GM18505 (cell line): Measurements from ENCODE around the gene TTLL7.
"Not testable (repeated sequence)": the region's sequence is repeated elsewhere in the genome, so short reads cannot be mapped to it uniquely, and the experiment has no call there.

Source experiments
- ATAC-seq: cut with Tn5 transposase; IDR thresholded peaks from one replicate; pipeline ENCODE4 v1.9.1; 2021; ENCODE audit not compliant: unreplicated experiment
- POLR2A ChIP-seq: IDR thresholded peaks from 4 replicates; pipeline ENCODE4 v1.6.1; 2011; ENCODE audit warnings: borderline replicate concordance; ENCODE audit not compliant: insufficient read depth, insufficient read length; ENCODE audit errors: extremely low read depth

TTLL7 gene

DNA sequence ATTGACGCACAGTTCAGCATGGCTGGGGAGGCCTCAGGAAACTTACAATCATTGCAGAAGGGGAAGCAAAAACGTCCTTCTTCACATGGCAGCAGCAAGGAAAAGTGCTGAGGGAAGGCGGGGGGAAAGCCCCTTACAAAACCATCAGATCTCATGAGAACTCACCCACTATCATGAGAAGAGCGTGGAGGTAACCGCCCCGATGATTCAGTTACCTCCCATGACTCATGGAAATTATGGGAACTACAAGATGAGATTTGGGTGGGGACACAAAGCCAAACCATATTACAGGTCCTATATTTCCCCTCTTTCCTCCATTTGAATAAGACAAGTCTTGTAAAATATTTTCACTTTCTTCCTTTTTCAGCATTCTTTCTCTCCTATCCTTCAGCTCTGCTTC lies 7.7 kb upstream of the TTLL7 start:
- no peak for ATAC-seq
- TF ChIP-seq POLR2A = no peak

DNA sequence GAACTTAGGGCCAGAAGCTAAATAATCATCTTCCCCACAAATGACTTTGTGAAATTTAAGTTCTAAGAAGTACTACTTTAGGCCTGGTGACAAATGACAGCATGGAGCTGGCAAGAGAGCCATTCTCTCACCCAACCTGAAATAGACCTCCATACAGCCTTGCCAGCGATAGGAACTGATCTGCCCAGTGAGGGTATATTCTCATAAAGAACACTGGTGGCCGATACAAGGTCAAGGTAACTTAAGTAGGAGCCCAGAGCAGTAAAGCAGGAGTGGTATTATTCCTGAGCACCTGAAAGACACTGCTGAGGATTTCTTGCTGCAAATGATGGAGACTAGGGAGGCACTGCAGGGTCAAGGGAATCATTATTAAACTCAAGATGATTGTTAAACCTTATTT lies 2.6 kb upstream of the TTLL7 start:
- no peak for ATAC-seq
- no peak for TF ChIP-seq POLR2A

DNA sequence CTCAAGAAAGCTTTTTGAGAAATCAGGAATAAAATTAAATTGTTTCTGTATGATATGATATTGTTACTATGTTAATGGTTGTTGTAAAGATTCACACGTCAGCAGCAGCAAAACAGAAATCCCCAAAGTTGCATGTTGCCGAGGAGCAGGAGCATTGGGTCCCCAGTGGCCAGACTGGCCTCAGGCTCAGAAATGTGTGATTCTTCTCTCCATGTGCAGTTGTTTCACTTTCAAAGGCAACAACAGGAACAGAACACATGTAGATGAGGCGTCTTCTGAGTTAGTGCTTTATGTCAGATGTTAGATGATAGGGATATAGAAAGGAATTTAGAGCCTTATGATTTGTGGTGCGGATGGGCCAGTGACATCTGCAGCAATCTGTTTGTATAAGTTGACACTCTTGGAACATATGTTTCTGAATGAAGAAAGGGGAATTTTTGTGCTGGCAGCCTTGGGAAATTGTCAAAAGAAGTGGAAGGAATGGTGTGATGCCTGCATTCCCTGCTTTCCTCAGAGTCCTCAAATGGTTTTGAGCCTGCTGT lies 2.1 kb upstream of the TTLL7 start:
- TF ChIP-seq POLR2A = no peak
- no peak for ATAC-seq

DNA sequence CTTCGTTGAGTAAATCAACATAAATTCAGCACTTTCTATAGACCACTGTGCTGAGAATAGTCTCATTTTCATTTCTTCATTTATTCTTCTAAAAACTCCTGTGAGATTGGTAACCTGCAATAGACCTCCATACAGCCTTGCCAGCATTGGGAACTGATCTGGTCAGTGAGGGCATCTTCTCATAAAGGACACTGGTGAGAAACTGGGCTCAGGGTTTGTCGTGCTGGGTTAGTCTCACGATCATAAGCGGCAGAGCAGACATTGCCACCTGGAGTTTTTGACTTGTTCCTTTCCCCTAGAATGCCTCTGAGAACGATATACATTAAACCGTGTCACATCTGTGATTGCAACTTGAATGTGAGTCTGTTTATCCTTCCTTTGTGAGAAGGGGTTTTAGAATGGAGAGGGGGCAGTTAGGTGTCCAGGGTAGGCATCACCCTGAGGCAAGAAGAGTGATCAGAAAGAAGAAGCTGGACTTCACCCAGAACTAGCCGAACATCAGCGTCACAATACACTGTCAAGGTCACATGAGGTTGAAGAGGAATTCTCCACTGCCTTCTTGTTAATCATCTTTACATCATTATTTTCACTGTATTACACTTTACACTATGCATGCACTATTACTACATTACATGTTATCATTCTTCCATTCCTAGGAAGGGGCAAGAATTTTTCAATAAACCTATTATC lies 1.4 kb upstream of the TTLL7 start:
- ATAC-seq = no peak
- TF ChIP-seq POLR2A = no peak

DNA sequence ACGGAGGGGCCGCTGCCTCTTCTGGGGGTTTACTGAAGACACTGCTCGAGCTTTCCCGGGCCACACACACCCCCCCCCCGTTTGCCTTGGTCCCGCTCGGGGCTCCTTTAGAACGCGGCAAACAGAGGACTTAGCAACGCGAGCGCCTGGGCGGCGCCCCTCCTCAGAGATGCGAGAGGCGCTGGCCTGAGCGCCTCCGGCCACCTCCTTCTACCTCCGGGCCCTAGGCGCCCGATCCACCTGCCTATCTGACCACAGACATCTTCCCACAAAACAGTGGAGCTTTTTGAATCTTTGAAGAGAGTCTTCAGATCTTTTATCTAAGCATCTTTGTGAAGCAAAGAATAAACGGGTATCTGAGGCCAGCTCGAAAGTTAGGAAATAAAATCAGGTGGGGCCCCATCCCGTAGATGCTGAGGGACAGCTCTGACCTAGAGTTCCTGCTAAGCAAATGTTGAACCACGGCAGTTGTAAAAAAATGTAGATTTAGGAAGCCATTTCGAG lies 436 bp upstream of the TTLL7 start:
- no peak for TF ChIP-seq POLR2A
- peak; percentile 77 for ATAC-seq

DNA sequence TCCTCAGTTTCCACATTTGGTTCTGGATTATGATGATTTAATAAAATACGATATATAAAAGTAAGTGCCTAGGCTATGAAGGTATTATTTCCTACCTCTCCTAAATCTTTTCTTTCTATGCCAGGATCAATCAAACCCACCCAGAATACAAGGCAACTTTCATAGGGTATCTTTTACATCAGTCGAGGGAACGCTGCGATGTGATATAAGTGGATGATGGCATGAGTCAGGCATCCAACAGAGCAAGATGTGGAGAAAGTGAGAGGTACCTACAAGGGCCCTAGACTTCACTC lies 781 bp downstream of the TTLL7 start:
- TF ChIP-seq POLR2A = no peak
- no peak for ATAC-seq

DNA sequence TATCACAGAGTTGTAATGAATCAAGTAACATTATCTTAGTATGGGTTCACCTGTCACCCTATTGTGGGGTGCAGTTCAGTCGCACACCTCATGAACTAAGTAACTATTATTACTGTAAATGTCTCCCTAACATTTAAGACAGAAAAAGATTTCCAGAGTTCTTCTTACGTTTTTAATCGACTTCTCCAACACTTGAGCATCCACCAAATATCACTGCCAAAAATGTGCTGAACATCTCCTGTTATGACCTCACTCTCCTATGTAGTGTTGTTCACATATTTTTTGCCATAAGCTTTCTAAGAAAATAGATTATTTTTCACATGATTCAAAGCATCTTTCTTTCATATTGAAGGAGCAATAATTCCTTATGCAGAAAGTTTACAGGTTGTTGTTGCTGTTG lies 1.3 kb downstream of the TTLL7 start:
- ATAC-seq = no peak
- TF ChIP-seq POLR2A = no peak

DNA sequence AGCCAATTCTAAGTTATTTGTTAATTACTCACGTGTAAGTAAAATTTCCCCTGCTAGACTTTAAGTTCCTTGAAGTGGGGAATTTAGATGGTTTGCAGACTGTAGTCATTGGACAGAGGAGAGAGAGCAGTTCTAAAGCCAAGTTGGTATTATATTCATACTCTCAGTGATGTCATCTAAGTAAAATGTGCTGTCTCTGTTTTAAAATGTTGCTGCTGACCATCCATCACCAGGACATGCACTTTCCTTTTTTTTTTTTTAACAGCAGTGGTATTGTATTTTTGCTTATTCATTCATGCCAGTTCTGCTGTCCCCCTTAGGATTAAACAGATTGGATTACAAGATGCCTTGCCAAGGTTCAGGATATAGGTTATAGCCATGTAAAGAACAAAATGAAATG lies 2.3 kb downstream of the TTLL7 start:
- no peak for TF ChIP-seq POLR2A

DNA sequence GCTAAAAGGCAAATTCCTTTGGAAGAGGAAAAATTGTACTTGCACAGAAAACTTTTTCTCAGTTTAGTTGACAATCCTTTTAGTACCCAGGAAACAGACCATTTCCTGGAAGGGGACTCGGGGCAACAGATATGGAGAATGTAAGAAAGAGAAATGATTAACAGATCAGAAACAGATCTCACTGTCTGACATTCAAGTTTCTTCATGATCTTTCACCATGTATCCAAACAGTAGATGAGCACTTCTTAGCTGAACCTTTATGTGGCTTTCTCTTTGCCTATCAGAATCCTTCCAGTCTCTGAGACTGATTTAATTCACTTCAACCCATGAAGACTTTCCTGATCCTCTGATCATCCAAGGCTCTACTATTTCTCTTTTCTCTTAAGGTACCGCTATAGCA lies 2.7 kb downstream of the TTLL7 start:
- no peak for TF ChIP-seq POLR2A
- no peak for ATAC-seq

More for the DNA sequence above, 2.3 kb downstream of the TTLL7 start:
- no peak for ATAC-seq

DNA sequence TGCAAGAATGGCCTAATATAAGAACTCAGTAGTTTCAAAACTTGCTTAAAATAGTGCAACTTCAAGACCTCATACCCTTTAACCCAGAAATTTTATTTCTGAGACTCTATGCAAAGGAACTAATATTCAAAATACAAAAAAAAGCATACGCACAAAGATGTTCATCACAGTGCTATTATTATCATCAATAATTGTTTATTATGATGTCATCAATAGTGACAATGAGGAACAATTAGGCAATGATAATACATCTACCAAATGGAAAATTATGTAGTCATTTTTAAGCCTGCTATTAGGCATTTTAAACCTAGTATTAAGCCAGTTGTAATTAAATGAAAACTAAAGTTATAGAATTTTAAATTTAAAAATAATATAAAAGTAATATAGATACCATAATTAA lies 3.3 kb downstream of the TTLL7 start:
- no peak for ATAC-seq
- no peak for TF ChIP-seq POLR2A

DNA sequence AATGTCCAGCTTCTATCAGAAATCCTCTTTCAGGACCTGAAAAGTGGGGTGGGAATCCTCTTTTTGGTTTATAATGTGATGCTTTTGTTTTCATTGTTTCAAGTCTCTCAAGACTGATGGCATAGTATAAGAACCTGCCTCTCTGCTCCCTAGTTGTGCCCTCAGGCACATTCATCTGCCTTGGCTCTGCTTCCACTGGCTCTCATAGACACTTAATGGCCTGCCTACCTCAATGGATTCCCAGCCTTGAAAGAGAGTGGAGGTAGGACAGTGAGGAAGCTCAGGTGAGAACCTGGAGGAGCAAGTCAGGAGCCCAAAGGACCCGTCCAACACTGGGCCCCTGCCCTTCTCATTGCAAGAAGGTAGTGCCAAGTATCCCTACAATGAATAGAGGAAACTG lies 4.8 kb downstream of the TTLL7 start:
- no peak for ATAC-seq
- no peak for TF ChIP-seq POLR2A

DNA sequence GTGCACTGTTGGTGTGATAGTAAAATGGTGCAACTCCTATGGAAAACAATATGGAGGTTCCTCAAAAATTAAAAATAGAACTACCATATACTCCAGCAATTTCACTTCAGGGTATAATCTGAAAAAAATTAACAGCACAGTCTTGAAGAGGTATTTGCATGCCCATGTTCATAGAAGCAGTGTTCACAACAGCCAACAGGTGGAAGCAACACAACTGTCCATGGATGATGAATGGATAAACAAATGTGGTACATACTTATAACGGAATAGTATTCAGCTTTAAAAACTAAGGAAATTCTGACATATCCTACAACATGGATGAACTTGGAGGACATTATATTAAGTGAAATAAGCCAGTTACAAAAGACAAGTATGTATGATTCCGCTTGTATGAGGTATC lies 8.2 kb downstream of the TTLL7 start:
- ATAC-seq = no peak
- no peak for TF ChIP-seq POLR2A

DNA sequence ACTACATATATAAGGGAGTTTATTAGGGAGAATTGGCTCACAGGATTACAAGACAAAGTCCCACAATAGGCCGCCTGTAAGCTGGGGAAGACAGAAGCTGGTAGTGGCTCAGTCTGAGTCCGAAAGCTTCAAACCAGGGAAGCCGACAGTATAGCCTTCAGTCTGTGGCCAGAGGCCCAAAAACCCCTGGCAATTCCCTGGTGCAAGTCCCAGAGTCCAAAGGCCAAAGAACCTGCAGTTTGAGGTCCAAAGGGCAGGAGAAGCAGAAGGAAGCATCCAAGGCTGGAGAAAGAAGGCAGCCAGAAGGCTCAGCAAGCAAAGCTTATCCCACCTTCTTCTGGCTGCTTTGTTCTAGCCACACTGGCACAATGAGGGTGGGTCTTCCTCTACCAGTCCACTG lies 13.9 kb downstream of the TTLL7 start:
- TF ChIP-seq POLR2A = no peak
- ATAC-seq = no peak

DNA sequence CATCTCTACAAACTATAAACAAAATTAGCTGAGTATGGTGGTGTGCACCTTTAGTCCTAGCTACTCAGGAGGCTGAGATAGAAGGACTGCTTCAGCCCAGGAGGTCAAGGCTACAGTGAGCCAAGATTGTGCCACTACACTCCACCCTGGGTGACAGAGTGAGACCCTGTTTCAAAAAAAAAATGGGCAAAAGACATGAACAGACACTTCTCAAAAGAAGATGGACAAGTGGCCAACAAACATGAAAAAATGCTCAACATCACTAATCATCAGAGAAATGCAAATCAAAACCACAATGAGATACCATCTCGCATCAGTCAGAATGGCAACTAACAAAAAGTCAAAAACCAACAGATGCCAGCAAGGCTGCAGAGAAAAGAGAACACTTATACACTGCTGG lies 15.0 kb downstream of the TTLL7 start:
- not testable (repeated sequence) for ATAC-seq

DNA sequence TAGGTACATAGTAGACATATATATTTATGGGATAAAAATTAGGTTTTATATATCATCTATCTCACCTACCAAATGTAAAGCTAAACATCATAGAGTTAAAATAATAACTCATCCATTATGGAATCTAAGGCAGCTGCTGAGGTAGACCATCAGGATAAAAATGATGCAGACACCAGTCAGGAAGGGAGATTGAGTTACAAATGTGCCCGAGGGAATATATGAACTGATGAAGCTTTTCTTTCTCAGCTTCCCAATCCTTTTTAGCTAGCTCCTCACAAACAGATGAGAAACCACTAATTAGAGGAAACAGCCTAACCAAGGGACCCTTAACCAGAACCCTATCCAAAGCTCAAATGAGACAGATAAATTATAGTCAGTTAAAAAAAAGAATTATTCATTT lies 20.9 kb downstream of the TTLL7 start:
- TF ChIP-seq POLR2A = no peak
- ATAC-seq = no peak
